Measurements from ENCODE around the gene NKPD1. TPM values are rescaled to one million over a fixed set of nuclear protein-coding genes. Genes with fewer than 3 reads are reported as not detected.

Gene NKPD1
- total and polyA plus RNA-seq, 10 of the 15 experiments (the other 5 are each of a cell fraction or from before 2014, with no cell fraction given): 0.05 to 0.18 (median 0.06) TPM; not detected in 7

GRCh38 chr19:45202637-45203036 lies 41.9 kb upstream of the NKPD1 start:
- FAIRE-seq (no peak), ATAC-seq (no peak)

More at GRCh38 chr19:45202637-45203036, 41.9 kb upstream of the NKPD1 start:
- DNase-seq (ENCODE audit: low read depth, low spot score): no peak
- H3K9ac ChIP-seq (ENCODE audit: control insufficient read depth, insufficient read depth, low read length): no peak overlapping the region
- H3K4me2 ChIP-seq (ENCODE audit: control insufficient read depth, insufficient read depth): no peak overlapping the region
- no peak overlapping the region for H3K4me3 ChIP-seq
- no peaks in the 10 kb centered on the region for H3K36me3 ChIP-seq (ENCODE audit: control insufficient read depth in 2 of 2, insufficient read depth in 2 of 2, low read length in 1 of 2)
- H3K27me3 ChIP-seq (replicated peaks in 1 of 2; ENCODE audit: control insufficient read depth in 2 of 2, insufficient read depth in 2 of 2, low read length in 1 of 2): no peaks in the 10 kb centered on the region
- BruUV-seq (replicated peaks): no TSS peak
- no peaks in the 10 kb centered on the region for H3K4me1 ChIP-seq (ENCODE audit: control insufficient read depth, insufficient read depth, low read length)
- RAD21 ChIA-PET (ENCODE audit: unreplicated experiment): no interaction called here
- H2AFZ ChIP-seq (ENCODE audit: control insufficient read depth, low read depth, low read length): no peak overlapping the region
- POLR2A ChIA-PET: no interaction called here
- no peaks in the 10 kb centered on the region for H4K20me1 ChIP-seq (ENCODE audit: control insufficient read depth, insufficient read depth)
- H3K27ac ChIP-seq (ENCODE audit: control insufficient read depth, insufficient read depth): no peak overlapping the region
- in situ Hi-C loops (cut with MboI) (no loop called here), intact Hi-C loops (cut with micrococcal nuclease; ENCODE audit: unreplicated experiment) (no loop called here)
- 54% methylated on average over 6 of the region's 6 CpGs for WGBS (ENCODE audit: insufficient coverage, insufficient replicate concordance, low lambda C conversion rate, missing lambda C conversion rate)
- H3K79me2 ChIP-seq (ENCODE audit: control insufficient read depth, insufficient read depth, low read length): no peaks in the 10 kb centered on the region
- no peaks in the 10 kb centered on the region; the same call in 2 of the 3 replicates for H3K9me3 ChIP-seq (replicated peaks; ENCODE audit: control insufficient read depth, insufficient read depth, low read length)
- TF ChIP-seq ZNF622 (IDR thresholded peaks at IDR 0.05) (no peak), GATAD2B (conservative IDR thresholded peaks at IDR 0.05; ENCODE audit: low read depth) (no peak), USF2 (IDR thresholded peaks at IDR 0.05; ENCODE audit: borderline replicate concordance, low read depth, low read length) (no peak), SRF (IDR thresholded peaks at IDR 0.05; ENCODE audit: low read depth in 2 of 2, low read length in 2 of 2) (no peak), NFXL1 (IDR thresholded peaks at IDR 0.05; ENCODE audit: borderline replicate concordance) (no peak), SMAD5 (IDR thresholded peaks at IDR 0.05; ENCODE audit: low read depth) (no peak), STAT1 (conservative IDR thresholded peaks at IDR 0.05) (no peak), BCL11A (IDR thresholded peaks at IDR 0.05; ENCODE audit: low read depth, low read length) (no peak), SIX5 (IDR thresholded peaks at IDR 0.05; ENCODE audit: low read depth, low read length, severe bottlenecking) (no peak), BACH1 (IDR thresholded peaks at IDR 0.05; ENCODE audit: borderline replicate concordance) (no peak), HDAC6 (IDR thresholded peaks at IDR 0.05; ENCODE audit: unreplicated experiment) (no peak), CHD2 (IDR thresholded peaks at IDR 0.05; ENCODE audit: borderline replicate concordance, low read depth, low read length) (no peak), MLLT1 (IDR thresholded peaks at IDR 0.05) (no peak), BCL3 (IDR thresholded peaks at IDR 0.05; ENCODE audit: borderline replicate concordance, insufficient read depth, low read depth, low read length, poor library complexity, severe bottlenecking) (no peak)
- SMC1A ChIA-PET (ENCODE audit: uncharacterized antibody, unreplicated experiment): interaction anchor here (0.6 kb wide), 1 partner anchor 418 kb away, joined by 3 read pairs; no protein-coding TSS in a partner anchor
- CTCF ChIA-PET: no interaction called here
